ENCODE data around the gene LRRC56.

GRCh38 chr11:535210-535518 lies 2.2 kb upstream of the LRRC56 start:
- TF ChIP-seq BRD9 (IDR thresholded peaks at IDR 0.05; ENCODE audit: low read depth, partially characterized antibody) (no peak), KDM2B (CRISPR knock-in tag; IDR thresholded peaks at IDR 0.05) (no peak), ZKSCAN1 (IDR thresholded peaks at IDR 0.05; ENCODE audit: low read depth, low read length) (no peak)
